Measurements from ENCODE around the gene FIS1. TPM values are rescaled to one million over a fixed set of nuclear protein-coding genes. Genes with fewer than 3 reads are reported as not detected.

Gene FIS1
- total and polyA plus RNA-seq, 7 experiments from 2014 or later = 79.8 to 253 (median 108) TPM

GRCh38 chr7:101236292-101236835 is 8.5 kb downstream of the FIS1 start:
- Mint-ChIP-seq H3K36me3 (peaks cover 0 to 4% (median 0%) of the 10 kb centered on the region in 5 donors), H3K9me3 (no peaks in the 10 kb centered on the region), H3K4me3 (no peak overlapping the region), H3K27me3 (no peaks in the 10 kb centered on the region), H3K27ac (peak overlapping the region in 1 of 9 donors; percentile 36), H3K4me1 (peaks cover 0 to 10% (median 0%) of the 10 kb centered on the region in 7 donors)
- Histone ChIP-seq H3K27ac (ENCODE audit: low read depth, low read length) (no peak overlapping the region), H3K4me3 (ENCODE audit: low read length) (no peak overlapping the region), H3K36me3 (ENCODE audit: control insufficient read depth in 2 of 3, insufficient read depth in 3 of 3, low read length in 3 of 3) (peaks cover 0 to 55% (median 12%) of the 10 kb centered on the region in 3 experiments), H3K4me1 (ENCODE audit: control insufficient read depth in 2 of 2, insufficient read depth in 2 of 2, low read length in 2 of 2) (no peaks in the 10 kb centered on the region), H3K9me3 (ENCODE audit: control insufficient read depth in 2 of 3, low read length in 3 of 3) (no peaks in the 10 kb centered on the region), H3K27me3 (ENCODE audit: control insufficient read depth in 2 of 2, insufficient read depth in 2 of 2, low read length in 2 of 2) (no peaks in the 10 kb centered on the region)
- intact Hi-C loops (cut with micrococcal nuclease) = no loop called here
- ChIA-PET CTCF (no interaction called here), POLR2A (no interaction called here)
- no peak for DNase-seq
- ATAC-seq = no peak

- no peak for DNase-seq
- ATAC-seq = no peak
- Histone ChIP-seq H3K27ac (ENCODE audit: low read depth, low read length) (no peak overlapping the region), H3K4me3 (ENCODE audit: low read length) (no peak overlapping the region), H3K36me3 (ENCODE audit: control insufficient read depth in 2 of 3, insufficient read depth in 3 of 3, low read length in 3 of 3) (peaks cover 0 to 56% (median 10%) of the 10 kb centered on the region in 3 experiments), H3K27me3 (ENCODE audit: control insufficient read depth in 2 of 2, insufficient read depth in 2 of 2, low read length in 2 of 2) (no peaks in the 10 kb centered on the region), H3K9me3 (ENCODE audit: control insufficient read depth in 2 of 3, low read length in 3 of 3) (no peaks in the 10 kb centered on the region), H3K4me1 (ENCODE audit: control insufficient read depth in 2 of 2, insufficient read depth in 2 of 2, low read length in 2 of 2) (no peaks in the 10 kb centered on the region)
- ChIA-PET CTCF (interaction anchor here (1.0 to 1.1 kb wide), 2 partner anchors 8 to 40 kb away, joined by 4 read pairs; no protein-coding TSS in a partner anchor), POLR2A (no interaction called here)
- intact Hi-C loops (cut with micrococcal nuclease) = no loop called here
- Mint-ChIP-seq H3K27me3 (no peaks in the 10 kb centered on the region), H3K36me3 (peaks cover 0 to 4% (median 3%) of the 10 kb centered on the region in 5 donors), H3K4me1 (peaks cover 0 to 8% (median 3%) of the 10 kb centered on the region in 7 donors), H3K27ac (no peak overlapping the region), H3K9me3 (no peaks in the 10 kb centered on the region), H3K4me3 (no peak overlapping the region)
Measured at GRCh38 chr7:101235522-101235921, 9.4 kb downstream of the FIS1 start.

- H3K4me1 Mint-ChIP-seq = peaks cover 0 to 11% (median 5%) of the 10 kb centered on the region in 7 donors
- no peak overlapping the region for H3K4me3 Mint-ChIP-seq
Measured at GRCh38 chr7:101235050-101235449, 9.8 kb downstream of the FIS1 start.

GRCh38 chr7:101234636-101235035 is 10.2 kb downstream of the FIS1 start:
- no peak for ATAC-seq
- peaks cover 0 to 11% (median 5%) of the 10 kb centered on the region in 7 donors for H3K4me1 Mint-ChIP-seq
- POLR2A ChIA-PET = no interaction called here

More at GRCh38 chr7:101235050-101235449, 9.8 kb downstream of the FIS1 start:
- DNase-seq = no peak
- Mint-ChIP-seq H3K27ac (no peak overlapping the region), H3K9me3 (no peaks in the 10 kb centered on the region), H3K36me3 (peaks cover 0 to 5% (median 3%) of the 10 kb centered on the region in 5 donors), H3K27me3 (no peaks in the 10 kb centered on the region)
- Histone ChIP-seq H3K36me3 (ENCODE audit: control insufficient read depth in 2 of 3, insufficient read depth in 3 of 3, low read length in 3 of 3) (peaks cover 0 to 53% (median 6%) of the 10 kb centered on the region in 3 experiments), H3K27me3 (ENCODE audit: control insufficient read depth in 2 of 2, insufficient read depth in 2 of 2, low read length in 2 of 2) (no peaks in the 10 kb centered on the region), H3K4me3 (ENCODE audit: low read length) (no peak overlapping the region), H3K27ac (ENCODE audit: low read depth, low read length) (no peak overlapping the region), H3K9me3 (ENCODE audit: control insufficient read depth in 2 of 3, low read length in 3 of 3) (no peaks in the 10 kb centered on the region), H3K4me1 (ENCODE audit: control insufficient read depth in 2 of 2, insufficient read depth in 2 of 2, low read length in 2 of 2) (no peaks in the 10 kb centered on the region)
- CTCF ChIA-PET = interaction anchor here (1.0 to 1.1 kb wide), 2 partner anchors 8 to 39 kb away, joined by 4 read pairs; no protein-coding TSS in a partner anchor
- POLR2A ChIA-PET = no interaction called here
- ATAC-seq = no peak
- intact Hi-C loops (cut with micrococcal nuclease) = no loop called here

GRCh38 chr7:101233907-101234547 is 10.9 kb downstream of the FIS1 start:
- Histone ChIP-seq H3K27me3 (ENCODE audit: control insufficient read depth in 2 of 2, insufficient read depth in 2 of 2, low read length in 2 of 2) (no peaks in the 10 kb centered on the region), H3K9me3 (ENCODE audit: control insufficient read depth in 2 of 3, low read length in 3 of 3) (no peaks in the 10 kb centered on the region), H3K4me3 (ENCODE audit: low read length) (no peak overlapping the region), H3K36me3 (ENCODE audit: control insufficient read depth in 2 of 3, insufficient read depth in 3 of 3, low read length in 3 of 3) (peaks cover 0 to 48% (median 0%) of the 10 kb centered on the region in 3 experiments), H3K4me1 (ENCODE audit: control insufficient read depth in 2 of 2, insufficient read depth in 2 of 2, low read length in 2 of 2) (no peaks in the 10 kb centered on the region), H3K27ac (ENCODE audit: low read depth, low read length) (no peak overlapping the region)
- H3K4me1 Mint-ChIP-seq = peaks cover 0 to 11% (median 5%) of the 10 kb centered on the region in 7 donors
- DNase-seq (no peak), ATAC-seq (no peak)
- no peaks in the 10 kb centered on the region for H3K9me3 Mint-ChIP-seq
- ChIA-PET POLR2A (no interaction called here), CTCF (interaction anchor here (0.6 to 1.1 kb wide), 3 partner anchors 10 to 51 kb away, joined by 3 to 7 read pairs (median 4); no protein-coding TSS in a partner anchor)
- H3K27me3 Mint-ChIP-seq = no peaks in the 10 kb centered on the region
- intact Hi-C loops (cut with micrococcal nuclease) = no loop called here
- H3K36me3 Mint-ChIP-seq = peaks cover 0 to 6% (median 3%) of the 10 kb centered on the region in 5 donors
- no peak overlapping the region for H3K27ac Mint-ChIP-seq
- H3K4me3 Mint-ChIP-seq = no peak overlapping the region

More at GRCh38 chr7:101234636-101235035, 10.2 kb downstream of the FIS1 start:
- no peaks in the 10 kb centered on the region for H3K27me3 ChIP-seq (ENCODE audit: control insufficient read depth in 2 of 2, insufficient read depth in 2 of 2, low read length in 2 of 2)
- H3K36me3 ChIP-seq (ENCODE audit: control insufficient read depth in 2 of 3, insufficient read depth in 3 of 3, low read length in 3 of 3) = peaks cover 0 to 49% (median 2%) of the 10 kb centered on the region in 3 experiments
- H3K27ac ChIP-seq (ENCODE audit: low read depth, low read length) = no peak overlapping the region
- no peaks in the 10 kb centered on the region for H3K27me3 Mint-ChIP-seq
- H3K9me3 Mint-ChIP-seq = no peaks in the 10 kb centered on the region
- intact Hi-C loops (cut with micrococcal nuclease) = no loop called here
- H3K4me3 Mint-ChIP-seq = no peak overlapping the region
- CTCF ChIA-PET = interaction anchor here (0.9 to 1.1 kb wide), 3 partner anchors 9 to 39 kb away, joined by 3 to 4 read pairs (median 4); no protein-coding TSS in a partner anchor
- H3K9me3 ChIP-seq (ENCODE audit: control insufficient read depth in 2 of 3, low read length in 3 of 3) = no peaks in the 10 kb centered on the region
- H3K27ac Mint-ChIP-seq = no peak overlapping the region
- peaks cover 0 to 5% (median 3%) of the 10 kb centered on the region in 5 donors for H3K36me3 Mint-ChIP-seq
- no peak for DNase-seq
- no peaks in the 10 kb centered on the region for H3K4me1 ChIP-seq (ENCODE audit: control insufficient read depth in 2 of 2, insufficient read depth in 2 of 2, low read length in 2 of 2)
- no peak overlapping the region for H3K4me3 ChIP-seq (ENCODE audit: low read length)

GRCh38 chr7:101232141-101232850 is 12.6 kb downstream of the FIS1 start:
- Histone ChIP-seq H3K4me3 (ENCODE audit: low read length) (no peak overlapping the region), H3K4me1 (ENCODE audit: control insufficient read depth in 2 of 2, insufficient read depth in 2 of 2, low read length in 2 of 2) (no peaks in the 10 kb centered on the region), H3K9me3 (ENCODE audit: control insufficient read depth in 2 of 3, low read length in 3 of 3) (no peaks in the 10 kb centered on the region), H3K27me3 (ENCODE audit: control insufficient read depth in 2 of 2, insufficient read depth in 2 of 2, low read length in 2 of 2) (no peaks in the 10 kb centered on the region), H3K36me3 (ENCODE audit: control insufficient read depth in 2 of 3, insufficient read depth in 3 of 3, low read length in 3 of 3) (peaks cover 0 to 42% (median 0%) of the 10 kb centered on the region in 3 experiments), H3K27ac (ENCODE audit: low read depth, low read length) (no peak overlapping the region)
- DNase-seq = no peak
- Mint-ChIP-seq H3K4me1 (peaks cover 0 to 7% (median 5%) of the 10 kb centered on the region in 7 donors), H3K27ac (peak overlapping the region in 1 of 9 donors; percentile 21), H3K36me3 (peaks cover 0 to 7% (median 3%) of the 10 kb centered on the region in 5 donors), H3K9me3 (no peaks in the 10 kb centered on the region), H3K27me3 (no peaks in the 10 kb centered on the region), H3K4me3 (no peak overlapping the region)
- intact Hi-C loops (cut with micrococcal nuclease) = no loop called here
- POLR2A ChIA-PET = no interaction called here
- no peak for ATAC-seq
- CTCF ChIA-PET = no interaction called here
